OCI-LY3 (cell line): ENCODE results near the gene LPP.

Source experiments
- H2AFZ ChIP-seq: fragments of 200-600, 300-600 bp; shearing (Covaris generic); 2 replicates; pipeline ENCODE4 v1.6.0; 2014; ENCODE audit warnings: antibody characterized with exemption, low read depth, low read length
- H3K27ac ChIP-seq: fragments of 200-600, 300-600 bp; sonication (generic); 2 replicates; pipeline ENCODE4 v1.5.1; 2014; ENCODE audit warnings: mild to moderate bottlenecking, low read length, moderate library complexity, mixed read lengths
- H3K27me3 ChIP-seq: fragments of 200-600, 300-600 bp; sonication (generic); 2 replicates; pipeline ENCODE4 v1.6.1; 2014; ENCODE audit warnings: low read depth, low read length, mixed read lengths
- H3K36me3 ChIP-seq: fragments of 200-600, 300-600 bp; sonication (generic); replicated peaks from 2 replicates; pipeline ENCODE3; 2014; ENCODE audit warnings: low read depth, low read length, mixed read lengths
- H3K4me1 ChIP-seq: fragments of 300-600, 200-600 bp; sonication (generic); 2 replicates; pipeline ENCODE4 v1.6.1; 2014; ENCODE audit warnings: low read length, mixed read lengths
- H3K4me2 ChIP-seq: fragments of 200-600, 300-600 bp; sonication (generic); 2 replicates; pipeline ENCODE4 v1.6.1; 2014; ENCODE audit warnings: low read length, mixed read lengths
- H3K4me3 ChIP-seq: fragments of 300-600, 200-600 bp; sonication (generic); 2 replicates; pipeline ENCODE4 v1.5.1; 2014; ENCODE audit warnings: antibody characterized with exemption, mild to moderate bottlenecking, low read length, moderate library complexity
- H3K79me2 ChIP-seq: fragments of 300-600, 200-600 bp; shearing (Covaris generic); 2 replicates; pipeline ENCODE4 v1.6.1; 2014; ENCODE audit warnings: mild to moderate bottlenecking, low read length, mixed read lengths
- H3K9ac ChIP-seq: fragments of 300-600, 200-600 bp; shearing (Covaris generic); 2 replicates; pipeline ENCODE4 v1.6.0; 2014; ENCODE audit warnings: mild to moderate bottlenecking, low read length, moderate library complexity
- H3K9me3 ChIP-seq: fragments of 200-600, 300-600 bp; shearing (Covaris generic); 2 replicates; pipeline ENCODE4 v1.6.1; 2014; ENCODE audit warnings: low read length, mixed read lengths; ENCODE audit not compliant: insufficient read depth
- H4K20me1 ChIP-seq: fragments of 200-600, 300-600 bp; sonication (generic); 2 replicates; pipeline ENCODE4 v1.6.1; 2016; ENCODE audit warnings: low read length, mixed read lengths; ENCODE audit not compliant: insufficient read depth
- EZH2phosphoT487 ChIP-seq: fragments of 200-600 bp; shearing (Covaris generic); IDR thresholded peaks from 2 replicates; pipeline ENCODE4 v1.6.1; 2018; ENCODE audit warnings: antibody characterized with exemption, mixed run types, low read depth
- TF ChIP-seq, protein P1 (sequence below): fragments of 200-600, 300-600 bp; sonication (generic); IDR thresholded peaks from 2 replicates; pipeline ENCODE4 v1.5.1; 2014; ENCODE audit warnings: antibody characterized with exemption, low read length, low read depth

The LPP gene

DNA sequence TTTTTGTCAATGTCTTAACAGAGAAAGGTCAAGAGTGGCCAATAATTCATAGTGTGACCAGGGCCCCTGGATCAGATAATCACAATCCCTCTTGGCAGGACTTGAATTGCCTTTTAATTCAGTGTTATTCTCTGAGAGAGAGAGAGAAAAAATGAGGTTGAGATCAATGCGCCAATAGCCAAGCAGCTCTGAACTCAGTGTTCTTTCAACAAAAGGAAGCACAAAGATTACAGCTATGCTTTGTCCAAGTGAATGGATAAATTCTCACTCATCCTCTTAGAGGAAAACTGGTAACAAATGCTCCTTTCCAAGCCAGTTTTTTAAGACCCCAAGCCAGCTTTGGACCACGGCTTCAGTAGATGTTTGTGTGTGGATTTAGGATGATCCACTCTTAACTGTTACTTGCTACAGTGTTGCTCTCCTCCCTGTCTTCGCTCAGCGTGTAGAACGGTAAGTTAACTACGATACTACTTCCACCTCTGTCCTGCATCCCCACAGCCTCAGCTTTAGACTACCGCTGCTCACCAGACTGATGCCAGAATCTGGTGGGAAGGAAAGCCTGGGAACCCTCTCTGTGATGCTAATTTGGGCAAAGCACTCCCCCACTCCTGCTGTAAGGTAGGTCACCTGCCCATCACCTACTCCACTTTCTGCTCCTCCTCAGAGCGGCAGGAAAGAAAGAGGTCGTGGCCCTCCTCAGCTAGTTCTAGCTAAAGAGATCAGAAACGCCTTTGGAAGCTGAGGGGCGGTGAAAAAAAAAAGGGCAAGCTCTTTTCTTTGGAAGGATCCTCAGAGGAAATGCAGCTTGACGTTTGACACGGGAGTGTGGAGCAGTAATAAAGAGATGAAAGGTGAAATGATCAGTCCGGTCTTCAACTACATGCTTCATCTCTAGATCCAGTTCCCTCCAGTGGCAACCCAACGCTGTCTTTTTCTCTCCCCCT is 46.8 kb upstream of the LPP start:
- no peaks in the 10 kb centered on the region for H3K79me2 ChIP-seq
- H3K4me3 ChIP-seq, result no peak overlapping the region
- no peak overlapping the region for H3K9ac ChIP-seq
- no peaks in the 10 kb centered on the region for H3K36me3 ChIP-seq
- no peaks in the 10 kb centered on the region for H3K9me3 ChIP-seq
- no peak overlapping the region for H2AFZ ChIP-seq
- no peaks in the 10 kb centered on the region for H4K20me1 ChIP-seq
- no peak overlapping the region for H3K4me2 ChIP-seq
- H3K4me1 ChIP-seq, result peaks cover 6% of the 10 kb centered on the region
- H3K27ac ChIP-seq, result no peak overlapping the region
- peaks cover 15% of the 10 kb centered on the region; the same call in 1 of the 2 replicates for H3K27me3 ChIP-seq
- no peak for TF ChIP-seq EZH2phosphoT487
- TF ChIP-seq, protein P1, sequence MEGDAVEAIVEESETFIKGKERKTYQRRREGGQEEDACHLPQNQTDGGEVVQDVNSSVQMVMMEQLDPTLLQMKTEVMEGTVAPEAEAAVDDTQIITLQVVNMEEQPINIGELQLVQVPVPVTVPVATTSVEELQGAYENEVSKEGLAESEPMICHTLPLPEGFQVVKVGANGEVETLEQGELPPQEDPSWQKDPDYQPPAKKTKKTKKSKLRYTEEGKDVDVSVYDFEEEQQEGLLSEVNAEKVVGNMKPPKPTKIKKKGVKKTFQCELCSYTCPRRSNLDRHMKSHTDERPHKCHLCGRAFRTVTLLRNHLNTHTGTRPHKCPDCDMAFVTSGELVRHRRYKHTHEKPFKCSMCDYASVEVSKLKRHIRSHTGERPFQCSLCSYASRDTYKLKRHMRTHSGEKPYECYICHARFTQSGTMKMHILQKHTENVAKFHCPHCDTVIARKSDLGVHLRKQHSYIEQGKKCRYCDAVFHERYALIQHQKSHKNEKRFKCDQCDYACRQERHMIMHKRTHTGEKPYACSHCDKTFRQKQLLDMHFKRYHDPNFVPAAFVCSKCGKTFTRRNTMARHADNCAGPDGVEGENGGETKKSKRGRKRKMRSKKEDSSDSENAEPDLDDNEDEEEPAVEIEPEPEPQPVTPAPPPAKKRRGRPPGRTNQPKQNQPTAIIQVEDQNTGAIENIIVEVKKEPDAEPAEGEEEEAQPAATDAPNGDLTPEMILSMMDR, result no peak

DNA sequence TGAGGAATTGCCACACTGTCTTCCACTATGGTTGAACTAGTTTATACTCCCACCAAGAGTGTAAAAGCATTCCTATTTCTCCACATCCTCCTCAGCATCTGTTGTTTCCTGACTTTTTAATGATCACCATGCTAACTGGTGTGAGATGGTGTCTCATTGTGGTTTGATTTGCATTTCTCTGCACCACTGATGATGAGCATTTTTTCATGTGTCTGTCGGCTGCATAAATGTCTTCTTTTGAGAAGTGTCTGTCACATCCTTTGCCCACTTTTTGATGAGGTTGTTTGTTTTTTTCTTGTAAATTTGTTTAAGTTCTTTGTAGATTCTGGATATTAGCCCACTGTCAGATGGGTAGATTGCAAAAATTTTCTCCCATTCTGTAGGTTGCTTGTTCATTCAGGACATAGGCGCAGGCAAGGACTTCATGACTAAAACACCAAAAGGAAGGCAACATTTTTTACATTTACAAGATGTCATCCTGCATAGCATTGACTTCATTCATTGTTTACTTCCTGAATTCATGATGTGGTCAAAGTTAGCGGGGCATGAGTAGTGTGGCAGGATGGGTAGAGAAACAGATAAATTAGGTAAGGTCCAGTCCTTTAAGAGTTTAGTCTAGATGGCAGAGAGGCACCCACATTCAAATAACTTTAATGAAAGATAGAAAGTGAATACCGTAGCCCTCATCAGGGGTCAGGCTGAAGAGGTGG is 45.1 kb upstream of the LPP start:
- TF ChIP-seq, protein P1, result no peak
- no peak for TF ChIP-seq EZH2phosphoT487
- H3K4me2 ChIP-seq, result no peak overlapping the region
- no peak overlapping the region for H3K4me3 ChIP-seq
- H3K4me1 ChIP-seq, result peaks cover 6% of the 10 kb centered on the region
- H4K20me1 ChIP-seq, result no peaks in the 10 kb centered on the region
- H2AFZ ChIP-seq, result no peak overlapping the region
- no peaks in the 10 kb centered on the region for H3K79me2 ChIP-seq
- H3K27me3 ChIP-seq, result peaks cover 15% of the 10 kb centered on the region; the same call in 1 of the 2 replicates
- H3K36me3 ChIP-seq, result no peaks in the 10 kb centered on the region
- H3K9ac ChIP-seq, result no peak overlapping the region
- H3K9me3 ChIP-seq, result no peaks in the 10 kb centered on the region
- H3K27ac ChIP-seq, result no peak overlapping the region

DNA sequence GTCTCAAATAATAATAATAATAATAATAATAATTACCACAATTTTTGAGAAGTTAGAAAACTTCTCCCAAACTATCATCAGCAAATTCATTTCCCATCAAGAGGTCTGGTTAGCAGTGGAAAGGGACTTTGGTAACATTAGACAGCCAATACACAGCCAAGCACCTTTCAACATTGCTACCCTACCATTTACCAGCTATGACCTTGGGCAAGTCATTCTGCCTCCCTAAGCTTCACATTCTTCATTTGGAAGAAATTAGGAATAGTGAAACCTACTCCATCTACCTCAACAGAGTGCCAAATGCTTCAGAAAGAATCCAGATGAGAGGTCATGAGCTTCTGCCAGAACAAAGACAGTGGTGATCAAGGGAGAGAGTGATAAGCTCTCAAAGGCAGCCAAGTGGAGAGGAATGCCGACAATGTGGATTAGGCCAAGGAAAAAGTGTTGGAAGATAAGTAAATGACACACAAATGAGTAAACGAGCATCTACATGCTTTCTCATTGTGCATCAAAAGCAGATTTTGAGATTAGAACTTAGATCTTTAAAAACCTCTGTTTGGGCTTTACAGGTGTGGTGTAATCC is 42.9 kb upstream of the LPP start:
- H4K20me1 ChIP-seq, result no peaks in the 10 kb centered on the region
- H3K36me3 ChIP-seq, result no peaks in the 10 kb centered on the region
- H2AFZ ChIP-seq, result no peak overlapping the region
- H3K4me3 ChIP-seq, result no peak overlapping the region
- no peak overlapping the region for H3K27ac ChIP-seq
- no peaks in the 10 kb centered on the region for H3K79me2 ChIP-seq
- peaks cover 11% of the 10 kb centered on the region; the same call in 1 of the 2 replicates for H3K27me3 ChIP-seq
- no peak overlapping the region for H3K4me2 ChIP-seq
- no peaks in the 10 kb centered on the region for H3K9me3 ChIP-seq
- TF ChIP-seq, protein P1, result no peak
- TF ChIP-seq EZH2phosphoT487, result no peak
- H3K9ac ChIP-seq, result no peak overlapping the region
- H3K4me1 ChIP-seq, result peaks cover 6% of the 10 kb centered on the region

DNA sequence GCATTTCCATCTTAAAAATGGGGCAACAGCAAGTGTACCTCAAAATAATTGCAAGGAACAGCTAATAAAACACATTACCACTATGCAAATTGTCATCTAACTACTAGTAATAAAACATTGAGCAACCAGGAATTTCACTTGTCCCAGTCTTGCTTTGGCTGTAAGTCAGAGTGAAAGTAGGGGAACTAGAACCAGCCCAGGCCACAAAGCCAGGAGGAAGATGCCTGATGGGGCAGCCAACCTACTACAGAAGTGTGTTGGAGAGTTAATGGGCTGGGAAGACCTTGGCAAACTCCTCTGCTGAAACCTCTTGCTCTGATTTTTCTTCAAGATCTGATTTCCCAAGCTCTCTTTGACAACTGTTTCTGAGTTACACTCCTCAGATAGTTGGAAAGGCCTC is 40.2 kb upstream of the LPP start:
- H3K4me3 ChIP-seq, result no peak overlapping the region
- no peak for TF ChIP-seq EZH2phosphoT487
- TF ChIP-seq, protein P1, result no peak
- no peaks in the 10 kb centered on the region for H4K20me1 ChIP-seq
- no peak overlapping the region for H3K9ac ChIP-seq
- H3K9me3 ChIP-seq, result no peaks in the 10 kb centered on the region
- H2AFZ ChIP-seq, result no peak overlapping the region
- no peak overlapping the region for H3K27ac ChIP-seq
- H3K27me3 ChIP-seq, result peaks cover 5% of the 10 kb centered on the region; the same call in 1 of the 2 replicates
- H3K79me2 ChIP-seq, result no peaks in the 10 kb centered on the region
- H3K4me1 ChIP-seq, result peaks cover 6% of the 10 kb centered on the region
- no peaks in the 10 kb centered on the region for H3K36me3 ChIP-seq
- H3K4me2 ChIP-seq, result no peak overlapping the region
